GM12878 (cell line): Measurements from ENCODE around the gene LSM14B. TPM values are rescaled to one million over a fixed set of nuclear protein-coding genes. Genes with fewer than 3 reads are reported as not detected.

Source experiments
- ATAC-seq: fragments of 200-7000 bp; cut with Tn5 transposase; 3 replicates; pipeline ENCODE4 v1.9.1; 2020; ENCODE audit warnings: mild to moderate bottlenecking, moderate library complexity
- BruUV-seq: library from RNA; stranded (reverse); fragments of 400-500 nt; replicated peaks from 2 replicates; lab custom pipeline; 2021; lab: Mats Ljungman, UMichigan
- CTCF ChIA-PET: fragments of 300-600 bp; sonication (Branson Sonifier 250); formaldehyde crosslinking; extraction: SDS; loops from one replicate; lab custom pipeline; 2021; ENCODE audit warnings: inconsistent platforms; lab: Yijun Ruan, JAX
- POLR2A ChIA-PET: fragments of 350-600 bp; formaldehyde crosslinking; extraction: SDS; loops from one replicate; lab custom pipeline; 2021; ENCODE audit warnings: inconsistent platforms; lab: Charles Lee
- RAD21 ChIA-PET: fragments of 300-600 bp; sonication (Branson Sonifier 250); formaldehyde crosslinking; loops from one replicate; lab custom pipeline; 2023; ENCODE audit warnings: antibody characterized with exemption; ENCODE audit not compliant: unreplicated experiment; lab: Charles Lee
- SMC1A ChIA-PET: fragments of 300-600 bp; sonication (Branson Sonifier 250); formaldehyde crosslinking; loops from one replicate; lab custom pipeline; 2023; ENCODE audit not compliant: unreplicated experiment, uncharacterized antibody; lab: Charles Lee
- DNase-seq: peaks from one replicate; pipeline ENCODE4 v3.0.0-alpha.2; 2011; ENCODE audit warnings: low read depth, low spot score
- FAIRE-seq: peaks from 3 replicates; lab custom pipeline; 2011; peaks lifted over from hg19 to GRCh38; lab: Jason Lieb, UNC
- H2AFZ ChIP-seq: 2 replicates; pipeline ENCODE4 v1.6.0; 2011; ENCODE audit warnings: low read depth, low read length, control low read depth; ENCODE audit not compliant: control insufficient read depth
- H3K27ac ChIP-seq: 2 replicates; pipeline ENCODE4 v1.5.1; 2011; ENCODE audit warnings: control low read depth; ENCODE audit not compliant: control insufficient read depth, insufficient read depth
- H3K27me3 ChIP-seq, 2 experiments: replicated peaks in 1 of 2; 2 replicates each; pipeline versions ENCODE4 v1.6.0 to v1.6.1; 2011; ENCODE audit warnings: low read length in 1 of 2; ENCODE audit not compliant: control insufficient read depth in 2 of 2, insufficient read depth in 2 of 2
- H3K36me3 ChIP-seq, 2 experiments: 2 replicates each; pipeline ENCODE4 v1.5.1; 2011; ENCODE audit warnings: low read length in 1 of 2; ENCODE audit not compliant: control insufficient read depth in 2 of 2, insufficient read depth in 2 of 2
- H3K4me1 ChIP-seq: 2 replicates; pipeline ENCODE4 v1.6.1; 2011; ENCODE audit warnings: mild to moderate bottlenecking, low read length, moderate library complexity, mixed read lengths; ENCODE audit not compliant: control insufficient read depth, insufficient read depth
- H3K4me2 ChIP-seq: 2 replicates; pipeline ENCODE4 v1.6.0; 2011; ENCODE audit warnings: control low read depth; ENCODE audit not compliant: control insufficient read depth, insufficient read depth
- H3K4me3 ChIP-seq: fragments of 200-600 bp; sonication (generic); 2 replicates; pipeline ENCODE4 v1.5.1; 2016
- H3K79me2 ChIP-seq: 2 replicates; pipeline ENCODE4 v1.6.0; 2011; ENCODE audit warnings: low read length; ENCODE audit not compliant: control insufficient read depth, insufficient read depth
- H3K9ac ChIP-seq: 2 replicates; pipeline ENCODE4 v1.8.0; 2011; ENCODE audit warnings: low read length, control low read depth, mixed read lengths; ENCODE audit not compliant: control insufficient read depth, insufficient read depth
- H3K9me3 ChIP-seq: replicated peaks from 3 replicates; pipeline ENCODE4 v1.5.1; 2011; ENCODE audit warnings: mild to moderate bottlenecking, low read length; ENCODE audit not compliant: control insufficient read depth, insufficient read depth
- H4K20me1 ChIP-seq: 2 replicates; pipeline ENCODE4 v1.6.0; 2011; ENCODE audit not compliant: control insufficient read depth, insufficient read depth
- ATF7 ChIP-seq: fragments of 450-650 bp; IDR thresholded peaks from 2 replicates; pipeline ENCODE4 v1.6.1; 2016; ENCODE audit warnings: low read depth, mild to moderate bottlenecking
- CBX5 ChIP-seq: sonication (generic); IDR thresholded peaks from 2 replicates; pipeline ENCODE4 v1.6.1; 2016; ENCODE audit warnings: low read depth, moderate library complexity, mild to moderate bottlenecking, inconsistent platforms
- CREB1 ChIP-seq: IDR thresholded peaks from 2 replicates; pipeline ENCODE4 v1.6.1; 2012; ENCODE audit warnings: low read depth, mild to moderate bottlenecking, inconsistent platforms
- DPF2 ChIP-seq: fragments of 450-650 bp; IDR thresholded peaks from 2 replicates; pipeline ENCODE4 v1.6.1; 2017; ENCODE audit warnings: mild to moderate bottlenecking
- FOS ChIP-seq: IDR thresholded peaks from 3 replicates; pipeline ENCODE4 v1.6.1; 2011; ENCODE audit warnings: borderline replicate concordance; ENCODE audit not compliant: insufficient read length; ENCODE audit errors: extremely low read depth
- MYC ChIP-seq: IDR thresholded peaks from 2 replicates; pipeline ENCODE4 v1.6.1; 2011; ENCODE audit warnings: mild to moderate bottlenecking, low read length, moderate library complexity, inconsistent platforms; ENCODE audit not compliant: insufficient read depth, insufficient replicate concordance, insufficient read length, severe bottlenecking
- NFXL1 ChIP-seq: fragments of 450-650 bp; IDR thresholded peaks from 2 replicates; pipeline ENCODE4 v1.6.1; 2017; ENCODE audit warnings: antibody characterized with exemption, mild to moderate bottlenecking, borderline replicate concordance
- SMARCA5 ChIP-seq: fragments of 450-650 bp; IDR thresholded peaks from 2 replicates; pipeline ENCODE4 v1.6.1; 2017; ENCODE audit warnings: mild to moderate bottlenecking
- SREBF2 ChIP-seq: IDR thresholded peaks from 2 replicates; pipeline ENCODE4 v1.6.1; 2012; ENCODE audit warnings: mild to moderate bottlenecking, low read length
- SRF ChIP-seq, 2 experiments: IDR thresholded peaks; 2 replicates each; pipeline ENCODE4 v1.6.1; 2011; ENCODE audit warnings: low read depth in 2 of 2, low read length in 2 of 2, mild to moderate bottlenecking in 1 of 2, moderate library complexity in 1 of 2
- WGBS: methylation state at CpG from one replicate; pipeline ENCODE4 v1.1.6; 2016; ENCODE audit warnings: low lambda C conversion rate; ENCODE audit not compliant: insufficient replicate concordance, insufficient coverage; ENCODE audit errors: missing lambda C conversion rate; 5-methylcytosine and 5-hydroxymethylcytosine counted together
- in situ Hi-C: fragments of 300-500 bp; cut with MboI; formaldehyde crosslinking; loops from 9 replicates; pipeline ENCODE4 v1.14.3; 2018; ENCODE audit warnings: mixed read lengths
- intact Hi-C: fragments of 100-400 bp; cut with micrococcal nuclease; formaldehyde crosslinking; loops from one replicate; pipeline ENCODE4 v1.14.2; 2022; ENCODE audit not compliant: unreplicated experiment
- polyA plus RNA-seq, 11 experiments: library from polyadenylated mRNA; depleted of rRNA in 4 of 11; unstranded in 6 of 11; stranded (reverse) in 5 of 11; fragments of >200 nt; fragmentation: Nextera tagmentation in 4 of 11; fragmentation: Illumina TruSeq in 1 of 11; extraction: Ambion mirVana in 4 of 11; extraction: Trizol in 1 of 11; gene quantifications; 1 replicate in 1 of 11; 2 replicates in 10 of 11; pipeline versions ENCODE4 v1.2.1 to v1.2.3, GENCODE V29; 2011 to 2016; ENCODE audit warnings: inconsistent platforms in 2 of 11, missing spikeins in 2 of 11, low read depth in 1 of 11
- total RNA-seq, 4 experiments: library from RNA; depleted of rRNA in 3 of 4; stranded (reverse); fragments of >200 nt in 3 of 4; fragmentation: Illumina TruSeq in 1 of 4; extraction: Trizol in 1 of 4; gene quantifications; 2 replicates each; pipeline versions ENCODE4 v1.2.1 to v1.2.3, GENCODE V29; 2013 to 2021
- TF ChIP-seq, protein P1 (sequence below): IDR thresholded peaks from 2 replicates; pipeline ENCODE4 v1.6.1; 2011; ENCODE audit warnings: low read depth, low read length, improper control_type of control experiment, borderline replicate concordance

LSM14B gene
- total and polyA plus RNA-seq, 10 of the 15 experiments (the other 5 are each of a cell fraction or from before 2014, with no cell fraction given) = 0.56 to 34.3 (median 15.6) TPM

DNA sequence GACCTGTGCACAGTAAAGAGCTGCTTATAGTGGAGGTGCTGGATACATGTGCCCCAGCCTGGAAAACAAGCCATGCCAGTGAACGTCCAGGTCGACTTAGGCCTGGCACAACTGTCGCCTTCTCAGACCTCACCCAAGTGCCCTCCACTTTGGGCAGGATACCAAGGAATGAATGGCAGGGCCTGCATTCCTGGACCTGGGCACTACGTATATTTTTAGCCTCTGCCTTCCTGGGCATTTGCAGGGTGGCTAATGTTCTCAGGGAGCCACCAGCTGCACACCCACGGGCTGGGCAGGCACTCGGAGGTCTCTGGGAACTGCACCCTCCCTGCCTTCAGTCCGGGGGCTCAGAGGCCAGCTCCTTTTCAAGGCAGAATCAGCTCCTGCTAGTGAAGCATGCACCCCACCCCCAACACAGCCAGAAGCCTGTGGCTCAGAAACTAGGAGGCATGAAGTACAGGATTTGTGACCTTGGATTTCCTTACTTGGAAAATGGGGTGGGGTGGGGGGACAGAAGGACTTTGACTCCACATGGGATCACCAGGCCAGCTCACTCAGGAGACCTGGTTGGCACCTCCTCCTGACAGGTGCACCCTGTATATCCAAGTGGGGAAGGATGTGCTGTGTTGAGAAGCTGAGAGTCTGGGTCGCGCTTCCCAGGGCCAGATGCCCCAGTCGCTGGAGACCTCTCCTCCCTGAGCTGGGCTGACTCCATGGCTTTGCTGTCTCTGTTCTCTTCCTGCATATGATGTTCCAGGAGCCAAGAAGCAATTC is 2.5 kb upstream of the LSM14B start:
- DNase-seq = no peak
- ChIA-PET RAD21 (no interaction called here), POLR2A (interaction anchor here (3.1 kb wide), 1 partner anchor 53 kb away, joined by 30 read pairs; the partner anchor contains the start of gene TAF4), CTCF (no interaction called here), SMC1A (no interaction called here)
- TF ChIP-seq DPF2 = no peak
- no peak for TF ChIP-seq NFXL1
- TF ChIP-seq SMARCA5 = no peak
- no peak for TF ChIP-seq SREBF2
- no peak for TF ChIP-seq FOS
- no peak for TF ChIP-seq SRF (IDR thresholded peaks at IDR 0.05; ENCODE audit: low read depth in 2 of 2, low read length in 2 of 2)
- TF ChIP-seq ATF7 = no peak
- TF ChIP-seq, protein P1, sequence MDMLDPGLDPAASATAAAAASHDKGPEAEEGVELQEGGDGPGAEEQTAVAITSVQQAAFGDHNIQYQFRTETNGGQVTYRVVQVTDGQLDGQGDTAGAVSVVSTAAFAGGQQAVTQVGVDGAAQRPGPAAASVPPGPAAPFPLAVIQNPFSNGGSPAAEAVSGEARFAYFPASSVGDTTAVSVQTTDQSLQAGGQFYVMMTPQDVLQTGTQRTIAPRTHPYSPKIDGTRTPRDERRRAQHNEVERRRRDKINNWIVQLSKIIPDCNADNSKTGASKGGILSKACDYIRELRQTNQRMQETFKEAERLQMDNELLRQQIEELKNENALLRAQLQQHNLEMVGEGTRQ = no peak
- no peak for TF ChIP-seq CBX5
- no peak for TF ChIP-seq CREB1
- TF ChIP-seq MYC = no peak
- no peaks in the 10 kb centered on the region; the same call in none of the 2 replicates for H3K4me1 ChIP-seq
- peaks cover 10% of the 10 kb centered on the region for H4K20me1 ChIP-seq
- in situ Hi-C loops = loop anchor here (5.0 kb wide), 1 partner anchor 52 kb away; the partner anchor contains the start of gene TAF4
- no peak overlapping the region for H3K9ac ChIP-seq
- H3K4me3 ChIP-seq = no peak overlapping the region
- no peaks in the 10 kb centered on the region; a peak in 1 of 4 replicates for H3K36me3 ChIP-seq
- no peak overlapping the region for H2AFZ ChIP-seq
- H3K79me2 ChIP-seq = peaks cover 18% of the 10 kb centered on the region
- H3K9me3 ChIP-seq = no peaks in the 10 kb centered on the region; the same call in 2 of the 3 replicates
- FAIRE-seq = no peak
- no peak overlapping the region for H3K4me2 ChIP-seq
- H3K27ac ChIP-seq = no peak overlapping the region
- intact Hi-C loops = loop anchor here (5.0 to 10.0 kb wide), 4 partner anchors 65 to 265 kb away; partner anchors contain the start of genes MTG2 and RPS21
- no TSS peak for BruUV-seq
- H3K27me3 ChIP-seq = no peaks in the 10 kb centered on the region
- no peak for ATAC-seq
- WGBS = 86% methylated on average over 10 of the region's 10 CpGs
